ENCODE results near the gene KCNQ1. TPM values are rescaled to one million over a fixed set of nuclear protein-coding genes. Genes with fewer than 3 reads are reported as not detected.

KCNQ1 gene
- total and polyA plus RNA-seq, 9 of the 15 experiments (the other 6 are each of a cell fraction or from before 2014, with no cell fraction given) = 0.44 TPM; not detected in 8

- WGBS (ENCODE audit: insufficient coverage, low coverage, missing lambda C conversion rate) = 48% methylated on average over 8 of the region's 16 CpGs
- DNase-seq (ENCODE audit: extremely low read depth in 1 of 4, low spot score in 3 of 4) (no peak), ATAC-seq (no peak), FAIRE-seq (no peak)
- no peak overlapping the region for H3K4me2 ChIP-seq (ENCODE audit: insufficient read depth, low read length)
- ChIA-PET POLR2A (interaction anchor here (0.6 to 0.7 kb wide), 2 partner anchors 9 to 26 kb away, joined by 3 read pairs; no protein-coding TSS in a partner anchor), CTCF (ENCODE audit: low intra/inter-chr PET ratio) (no interaction called here)
- no peaks in the 10 kb centered on the region for H3K9me1 ChIP-seq (ENCODE audit: control insufficient read depth, insufficient read depth, low read length)
- no peak overlapping the region; a peak in 1 of 4 replicates for H3K9ac ChIP-seq (ENCODE audit: insufficient read depth in 1 of 2, low read depth in 2 of 2, low read length in 2 of 2)
- peaks cover 10 to 81% of the 10 kb centered on the region in 2 experiments for H3K4me1 ChIP-seq (replicated peaks in 1 of 2; ENCODE audit: control insufficient read depth in 2 of 2, insufficient read depth in 2 of 2, low read length in 2 of 2)
- H2AFZ ChIP-seq (ENCODE audit: low read depth, low read length) = no peak overlapping the region
- TF ChIP-seq NR2F6 (CRISPR knock-in tag; IDR thresholded peaks at IDR 0.05) (no peak), KLF1 (tag; IDR thresholded peaks at IDR 0.05) (no peak), HMG20A (CRISPR knock-in tag; conservative IDR thresholded peaks at IDR 0.05) (no peak), U2AF1 (optimal IDR thresholded peaks at IDR 0.05; ENCODE audit: low read depth, low read length) (no peak), KLF6 (CRISPR knock-in tag; IDR thresholded peaks at IDR 0.05; ENCODE audit: borderline replicate concordance) (no peak), MYNN (IDR thresholded peaks at IDR 0.05) (no peak), MYNN (CRISPR knock-in tag; IDR thresholded peaks at IDR 0.05) (no peak), NRF1 (conservative IDR thresholded peaks at IDR 0.05 in 1 of 2, IDR thresholded peaks at IDR 0.05 in 1 of 2) (no peak), POU5F1 (IDR thresholded peaks at IDR 0.05; ENCODE audit: borderline replicate concordance, low read depth, low read length, partially characterized antibody) (no peak), LARP7 (IDR thresholded peaks at IDR 0.05) (no peak), NCOA4 (IDR thresholded peaks at IDR 0.05; ENCODE audit: partially characterized antibody) (no peak), POLR2AphosphoS5 (IDR thresholded peaks at IDR 0.05; ENCODE audit: control insufficient read depth, insufficient read depth, low read depth, low read length) (no peak), RBM14 (IDR thresholded peaks at IDR 0.05; ENCODE audit: borderline replicate concordance, insufficient read depth, low read depth, low read length) (no peak), ARID4B (CRISPR knock-in tag; IDR thresholded peaks at IDR 0.05) (no peak), NFATC3 (IDR thresholded peaks at IDR 0.05) (no peak), THRAP3 (IDR thresholded peaks at IDR 0.05; ENCODE audit: borderline replicate concordance) (no peak), RCOR1 (IDR thresholded peaks at IDR 0.05; ENCODE audit: borderline replicate concordance in 1 of 2, low read depth in 2 of 2, low read length in 2 of 2) (no peak), SRSF9 (IDR thresholded peaks at IDR 0.05; ENCODE audit: borderline replicate concordance, low read depth, low read length) (no peak), TEAD1 (CRISPR knock-in tag; IDR thresholded peaks at IDR 0.05) (no peak)
- H3K9me3 ChIP-seq (replicated peaks; ENCODE audit: control insufficient read depth, insufficient read depth, low read depth, low read length) = no peaks in the 10 kb centered on the region
- no TSS peak for BruUV-seq (replicated peaks)
- no peaks in the 10 kb centered on the region for H4K20me1 ChIP-seq (replicated peaks; ENCODE audit: control insufficient read depth, insufficient read depth, low read length)
- H3K4me3 ChIP-seq = no peak overlapping the region
- in situ Hi-C loops (cut with MboI) = no loop called here
- H3K27ac ChIP-seq (ENCODE audit: extremely low read depth, low read depth, low read length) = no peak overlapping the region
- H3K36me3 ChIP-seq (ENCODE audit: control insufficient read depth, insufficient read depth, low read length) = no peaks in the 10 kb centered on the region
- no peaks in the 10 kb centered on the region for H3K79me2 ChIP-seq (ENCODE audit: control insufficient read depth, insufficient read depth, low read length)
- intact Hi-C loops (cut with micrococcal nuclease) = no loop called here
- H3K27me3 ChIP-seq (ENCODE audit: control insufficient read depth in 2 of 2, insufficient read depth in 2 of 2, low read length in 2 of 2) = peaks cover 0 to 13% of the 10 kb centered on the region in 2 experiments; a peak in 1 of 5 replicates
Observed at GRCh38 chr11:2834503-2835273, 389.9 kb downstream of the KCNQ1 start.
